T-helper 22 cell (primary cell): ENCODE measurements around the gene UGGT2.
"Not testable (repeated sequence)": the region's sequence is repeated elsewhere in the genome, so short reads cannot be mapped to it uniquely, and the experiment has no call there.

Experiments used
- DNase-seq: peaks from one replicate; pipeline ENCODE4 v3.0.0-alpha.2; 2020; ENCODE audit warnings: low read depth

Gene UGGT2

GRCh38 chr13:96053003-96053703, at the start of gene UGGT2:
Gene UGGT2 (minus strand): TSS chr13:96053401. CDS start chr13:96053312, 89 bp downstream.
- DNase-seq: no peak

- DNase-seq: no peak
These were observed 47.4 kb upstream of the UGGT2 start for GRCh38 chr13:96100457-96101220.

GRCh38 chr13:96093296-96094006, 40.2 kb upstream of the UGGT2 start:
- DNase-seq: no peak

- DNase-seq: no peak
These were observed 38.2 kb upstream of the UGGT2 start for GRCh38 chr13:96091164-96092117.

GRCh38 chr13:96090240-96091101, 37.3 kb upstream of the UGGT2 start:
- DNase-seq: no peak

GRCh38 chr13:96089749-96090239, 36.6 kb upstream of the UGGT2 start, which contains the start of gene HS6ST3:
Gene HS6ST3 (plus strand): TSS chr13:96090107.
- no peak for DNase-seq

GRCh38 chr13:96089139-96089538, 35.9 kb upstream of the UGGT2 start:
- DNase-seq: no peak

- no peak for DNase-seq
These were observed 33.5 kb upstream of the UGGT2 start for GRCh38 chr13:96086736-96087135.

- no peak for DNase-seq
These were observed 29.4 kb upstream of the UGGT2 start for GRCh38 chr13:96082640-96083039.

GRCh38 chr13:96081888-96082287, 28.7 kb upstream of the UGGT2 start:
- no peak for DNase-seq

- DNase-seq: no peak
These were observed 27.5 kb upstream of the UGGT2 start for GRCh38 chr13:96080676-96081075.

GRCh38 chr13:96075953-96076543, 22.8 kb upstream of the UGGT2 start:
- DNase-seq: no peak

GRCh38 chr13:96072392-96072791, 19.2 kb upstream of the UGGT2 start:
- no peak for DNase-seq

GRCh38 chr13:96071504-96071903, 18.3 kb upstream of the UGGT2 start:
- no peak for DNase-seq

GRCh38 chr13:96068729-96069128, 15.5 kb upstream of the UGGT2 start:
- DNase-seq: no peak

GRCh38 chr13:96065849-96066248, 12.6 kb upstream of the UGGT2 start:
- DNase-seq: no peak

- no peak for DNase-seq
These were observed 572 bp downstream of the UGGT2 start for GRCh38 chr13:96052656-96053002.

GRCh38 chr13:96051946-96052345, 1.3 kb downstream of the UGGT2 start:
- not testable (repeated sequence) for DNase-seq

GRCh38 chr13:96051491-96051890, 1.7 kb downstream of the UGGT2 start:
- not testable (repeated sequence) for DNase-seq

GRCh38 chr13:96050955-96051354, 2.2 kb downstream of the UGGT2 start:
- not testable (repeated sequence) for DNase-seq
